ENCODE data around the gene FYTTD1. TPM values are rescaled to one million over a fixed set of nuclear protein-coding genes. Genes with fewer than 3 reads are reported as not detected.

Gene FYTTD1
- total and polyA plus RNA-seq, 2 donors (not counting 1 experiment from before 2014, with no cell fraction given) = 6.2 to 110 TPM

DNA sequence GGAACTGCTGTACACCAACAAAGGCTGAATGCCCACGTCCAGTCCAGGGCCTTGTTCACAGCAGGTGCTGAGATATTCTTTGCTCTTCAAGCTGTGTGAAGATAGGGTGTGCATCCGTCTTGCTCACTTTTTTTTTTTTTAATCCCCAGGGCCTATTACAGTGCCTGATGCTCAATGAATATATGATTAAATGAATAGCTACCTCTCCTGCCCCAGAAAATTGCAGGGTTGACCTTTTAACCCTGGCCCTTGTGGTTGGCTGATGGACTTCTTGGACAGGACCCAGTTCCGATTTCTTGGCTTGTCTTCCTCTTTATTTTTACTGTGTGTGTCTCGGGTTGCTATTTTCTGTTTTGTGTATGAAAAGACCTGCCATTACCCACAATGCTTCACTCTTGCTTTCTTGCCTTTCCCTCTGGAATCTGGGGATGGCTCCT is 2.9 kb upstream of the FYTTD1 start:
- Mint-ChIP-seq H3K9me3 (ENCODE audit: insufficient read depth) (no peaks in the 10 kb centered on the region), H3K4me3 (no peak overlapping the region), H3K27ac (no peak overlapping the region), H3K4me1 (peaks cover 26% of the 10 kb centered on the region), H3K27me3 (no peaks in the 10 kb centered on the region)
- no peak overlapping the region for H3K4me2 ChIP-seq (replicated peaks; ENCODE audit: low read depth, low read length, poor library complexity, severe bottlenecking)
- H3K9me3 ChIP-seq (ENCODE audit: control extremely low read depth in 1 of 3, control insufficient read depth in 2 of 3, insufficient read depth in 1 of 3, low read length in 2 of 3) = peaks cover 0 to 1% (median 0%) of the 10 kb centered on the region in 3 donors
- ATAC-seq (ENCODE audit: low read depth) (no peak), DNase-seq (no peak)
- peaks cover 12% of the 10 kb centered on the region for H3K79me2 ChIP-seq (ENCODE audit: control insufficient read depth, insufficient read depth, low read length)
- no peaks in the 10 kb centered on the region for H3K27me3 ChIP-seq (replicated peaks in 1 of 4; ENCODE audit: control extremely low read depth in 1 of 4, control insufficient read depth in 3 of 4, insufficient read depth in 4 of 4, low read length in 3 of 4)
- peaks cover 13 to 21% of the 10 kb centered on the region in 2 donors for H3K4me1 ChIP-seq (ENCODE audit: control insufficient read depth in 2 of 2, insufficient read depth in 2 of 2, low read length in 2 of 2)
- ChIA-PET CTCF (interaction anchor here (0.8 to 1.0 kb wide), 2 partner anchors 9 to 31 kb away, joined by 3 read pairs; no protein-coding TSS in a partner anchor), POLR2A (no interaction called here)
- no peaks in the 10 kb centered on the region for H3K36me3 ChIP-seq (replicated peaks in 1 of 2; ENCODE audit: control extremely low read depth in 1 of 2, control insufficient read depth in 1 of 2, extremely low read depth in 1 of 2, insufficient read depth in 2 of 2, low read length in 1 of 2)
- peaks cover 8% of the 10 kb centered on the region for H4K20me1 ChIP-seq (ENCODE audit: control insufficient read depth, insufficient read depth, low read length, poor library complexity, severe bottlenecking)
- H3K9ac ChIP-seq (ENCODE audit: low read length) = no peak overlapping the region
- H3K27ac ChIP-seq (ENCODE audit: low read length in 2 of 2) = no peak overlapping the region
- H2AFZ ChIP-seq (ENCODE audit: insufficient read depth, low read depth, low read length, poor library complexity, severe bottlenecking) = no peak overlapping the region
- no peak for TF ChIP-seq EZH2 (IDR thresholded peaks at IDR 0.05; ENCODE audit: borderline replicate concordance, insufficient read depth, low read depth, low read length, poor library complexity, severe bottlenecking)
- TF ChIP-seq, protein P1, sequence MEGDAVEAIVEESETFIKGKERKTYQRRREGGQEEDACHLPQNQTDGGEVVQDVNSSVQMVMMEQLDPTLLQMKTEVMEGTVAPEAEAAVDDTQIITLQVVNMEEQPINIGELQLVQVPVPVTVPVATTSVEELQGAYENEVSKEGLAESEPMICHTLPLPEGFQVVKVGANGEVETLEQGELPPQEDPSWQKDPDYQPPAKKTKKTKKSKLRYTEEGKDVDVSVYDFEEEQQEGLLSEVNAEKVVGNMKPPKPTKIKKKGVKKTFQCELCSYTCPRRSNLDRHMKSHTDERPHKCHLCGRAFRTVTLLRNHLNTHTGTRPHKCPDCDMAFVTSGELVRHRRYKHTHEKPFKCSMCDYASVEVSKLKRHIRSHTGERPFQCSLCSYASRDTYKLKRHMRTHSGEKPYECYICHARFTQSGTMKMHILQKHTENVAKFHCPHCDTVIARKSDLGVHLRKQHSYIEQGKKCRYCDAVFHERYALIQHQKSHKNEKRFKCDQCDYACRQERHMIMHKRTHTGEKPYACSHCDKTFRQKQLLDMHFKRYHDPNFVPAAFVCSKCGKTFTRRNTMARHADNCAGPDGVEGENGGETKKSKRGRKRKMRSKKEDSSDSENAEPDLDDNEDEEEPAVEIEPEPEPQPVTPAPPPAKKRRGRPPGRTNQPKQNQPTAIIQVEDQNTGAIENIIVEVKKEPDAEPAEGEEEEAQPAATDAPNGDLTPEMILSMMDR (IDR thresholded peaks at IDR 0.05) = no peak
- no CpG with 5 or more reads among the region's 4 CpGs for WGBS (ENCODE audit: insufficient coverage)
- intact Hi-C loops (cut with micrococcal nuclease) = no loop called here
- H3K4me3 ChIP-seq (ENCODE audit: control extremely low read depth in 1 of 5, extremely low read depth in 1 of 5, insufficient read depth in 1 of 5, low read depth in 2 of 5, low read length in 4 of 5) = no peak overlapping the region

DNA sequence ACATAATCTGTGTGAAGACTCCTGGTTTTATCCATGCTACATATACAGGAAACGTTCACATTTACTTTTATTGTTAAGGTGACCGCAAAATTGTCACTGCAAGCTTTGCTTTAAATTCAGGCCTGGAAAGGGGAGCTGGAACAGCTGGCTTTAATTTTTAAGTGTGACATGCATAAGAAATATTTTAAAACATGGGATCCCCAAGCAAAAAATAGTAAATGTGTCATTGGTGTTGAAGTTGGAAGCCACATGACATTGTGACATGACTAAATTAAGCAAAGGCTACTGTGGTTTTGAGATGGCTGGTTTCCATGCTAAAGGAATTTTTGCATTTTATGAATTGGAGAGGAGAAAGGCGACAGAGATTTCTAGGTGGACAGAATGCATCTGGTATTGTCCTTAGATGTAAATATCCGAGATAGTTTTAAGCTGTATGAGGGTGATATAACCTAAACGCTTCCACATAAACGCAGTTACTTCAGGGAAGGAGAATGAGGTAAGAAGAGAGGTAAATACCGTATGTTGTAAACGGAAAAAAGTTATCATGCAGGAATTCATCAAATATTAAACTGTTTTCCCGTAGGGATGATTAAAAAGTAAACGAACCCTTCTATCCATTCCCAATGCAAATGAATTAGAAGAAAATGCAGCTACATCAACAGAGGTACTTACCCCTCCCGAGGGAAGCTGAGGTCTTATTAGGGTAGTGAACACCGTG is 927 bp upstream of the FYTTD1 start:
- Histone ChIP-seq H3K27ac (ENCODE audit: low read length in 2 of 2) (peak overlapping the region; percentile 77 to 94), H4K20me1 (ENCODE audit: control insufficient read depth, insufficient read depth, low read length, poor library complexity, severe bottlenecking) (peaks cover 20% of the 10 kb centered on the region), H3K4me1 (ENCODE audit: control insufficient read depth in 2 of 2, insufficient read depth in 2 of 2, low read length in 2 of 2) (peaks cover 18 to 26% of the 10 kb centered on the region in 2 donors), H3K27me3 (replicated peaks in 1 of 4; ENCODE audit: control extremely low read depth in 1 of 4, control insufficient read depth in 3 of 4, insufficient read depth in 4 of 4, low read length in 3 of 4) (no peaks in the 10 kb centered on the region), H2AFZ (ENCODE audit: insufficient read depth, low read depth, low read length, poor library complexity, severe bottlenecking) (peak overlapping the region; percentile 94), H3K4me2 (replicated peaks; ENCODE audit: low read depth, low read length, poor library complexity, severe bottlenecking) (peak overlapping the region; percentile 96), H3K9me3 (ENCODE audit: control extremely low read depth in 1 of 3, control insufficient read depth in 2 of 3, insufficient read depth in 1 of 3, low read length in 2 of 3) (peaks cover 0 to 1% (median 0%) of the 10 kb centered on the region in 3 donors), H3K9ac (ENCODE audit: low read length) (peak overlapping the region; percentile 88), H3K4me3 (ENCODE audit: control extremely low read depth in 1 of 5, extremely low read depth in 1 of 5, insufficient read depth in 1 of 5, low read depth in 2 of 5, low read length in 4 of 5) (peak overlapping the region; percentile 47 to 97 (median 76)), H3K79me2 (ENCODE audit: control insufficient read depth, insufficient read depth, low read length) (peaks cover 31% of the 10 kb centered on the region), H3K36me3 (replicated peaks in 1 of 2; ENCODE audit: control extremely low read depth in 1 of 2, control insufficient read depth in 1 of 2, extremely low read depth in 1 of 2, insufficient read depth in 2 of 2, low read length in 1 of 2) (no peaks in the 10 kb centered on the region)
- Mint-ChIP-seq H3K27me3 (no peaks in the 10 kb centered on the region), H3K4me3 (peak overlapping the region; percentile 96), H3K4me1 (peaks cover 38% of the 10 kb centered on the region), H3K27ac (peak overlapping the region; percentile 95), H3K9me3 (ENCODE audit: insufficient read depth) (no peaks in the 10 kb centered on the region)
- DNase-seq (no peak), ATAC-seq (ENCODE audit: low read depth) (no peak)
- ChIA-PET CTCF (interaction anchor here (0.6 to 1.7 kb wide), 8 partner anchors 10 to 74 kb away, joined by 3 to 11 read pairs (median 6); partner anchors contain the start of genes LRCH3 and RUBCN), POLR2A (interaction anchor here (0.7 to 2.2 kb wide), 4 partner anchors 9 to 74 kb away, joined by 4 to 12 read pairs (median 6); partner anchors contain the start of gene RUBCN)
- 33% methylated on average over 3 of the region's 12 CpGs for WGBS (ENCODE audit: insufficient coverage)
- TF ChIP-seq, protein P1 (IDR thresholded peaks at IDR 0.05) = no peak
- no peak for TF ChIP-seq EZH2 (IDR thresholded peaks at IDR 0.05; ENCODE audit: borderline replicate concordance, insufficient read depth, low read depth, low read length, poor library complexity, severe bottlenecking)
- intact Hi-C loops (cut with micrococcal nuclease) = loop anchor here (1.0 to 2.0 kb wide), 6 partner anchors 14 to 149 kb away; no protein-coding TSS in a partner anchor

All from B cell (primary cell).